B cell (primary cell): Measurements from ENCODE around the gene OSBP2. TPM values are rescaled to one million over a fixed set of nuclear protein-coding genes. Genes with fewer than 3 reads are reported as not detected.

Experiments used
- ATAC-seq: fragments of 200-7000 bp; cut with Tn5 transposase; one replicate; pipeline ENCODE4 v1.10.0; 2021; ENCODE audit warnings: low read depth, mild to moderate bottlenecking, moderate number of reproducible peaks, moderate library complexity
- CTCF ChIA-PET: fragments of 350-600 bp; sonication (Branson Sonifier 250); formaldehyde crosslinking; loops from one replicate; lab custom pipeline; 2021; ENCODE audit warnings: antibody characterized with exemption, inconsistent platforms; lab: Charles Lee
- POLR2A ChIA-PET: fragments of 350-600 bp; sonication (Branson Sonifier 250); formaldehyde crosslinking; loops from one replicate; lab custom pipeline; 2021; ENCODE audit warnings: antibody characterized with exemption; lab: Charles Lee
- DNase-seq: peaks from one replicate; pipeline ENCODE4 v3.0.0; 2013
- H2AFZ ChIP-seq: 2 replicates; pipeline ENCODE4 v1.6.1; 2012; ENCODE audit warnings: mild to moderate bottlenecking, low read depth, low read length; ENCODE audit not compliant: insufficient read depth, poor library complexity, severe bottlenecking
- H3K27ac ChIP-seq, 2 donors: 1 replicate in 1 of 2; 2 replicates in 1 of 2; pipeline ENCODE4 v1.5.1; 2012 to 2013; ENCODE audit warnings: low read length in 2 of 2, mild to moderate bottlenecking in 2 of 2, moderate library complexity in 1 of 2
- H3K27me3 ChIP-seq, 4 experiments: fragments of 200-600 bp in 1 of 4; sonication (generic) in 1 of 4; replicated peaks in 1 of 4; 1 replicate in 2 of 4; 2 replicates in 2 of 4; pipeline versions ENCODE4 v1.6.1 to v1.7.0; 2013 to 2016; ENCODE audit warnings: low read length in 3 of 4, mild to moderate bottlenecking in 2 of 4, mixed read lengths in 1 of 4, moderate library complexity in 1 of 4; ENCODE audit not compliant: insufficient read depth in 4 of 4, control insufficient read depth in 3 of 4; ENCODE audit errors: control extremely low read depth in 1 of 4
- H3K36me3 ChIP-seq, 2 experiments: replicated peaks in 1 of 2; 1 replicate in 1 of 2; 2 replicates in 1 of 2; pipeline versions ENCODE4 v1.6.1 to v1.7.1; 2013; ENCODE audit warnings: low read length in 1 of 2; ENCODE audit not compliant: insufficient read depth in 2 of 2, control insufficient read depth in 1 of 2; ENCODE audit errors: control extremely low read depth in 1 of 2, extremely low read depth in 1 of 2
- H3K4me1 ChIP-seq, 2 donors: fragments of 200-600 bp in 1 of 2; sonication (generic) in 1 of 2; 1 replicate in 1 of 2; 2 replicates in 1 of 2; pipeline versions ENCODE4 v1.5.1 to v1.6.1; 2013 to 2017; ENCODE audit warnings: low read length in 2 of 2; ENCODE audit not compliant: control insufficient read depth in 2 of 2, insufficient read depth in 2 of 2
- H3K4me2 ChIP-seq: replicated peaks from 2 replicates; pipeline ENCODE3; 2012; ENCODE audit warnings: mild to moderate bottlenecking, low read depth, low read length; ENCODE audit not compliant: poor library complexity, severe bottlenecking
- H3K4me3 ChIP-seq, 5 experiments: fragments of 200-600 bp in 1 of 5; sonication (generic) in 1 of 5; 1 replicate in 3 of 5; 2 replicates in 2 of 5; pipeline versions ENCODE4 v1.5.1 to v1.7.0; 2011 to 2016; ENCODE audit warnings: low read length in 4 of 5, mild to moderate bottlenecking in 4 of 5, low read depth in 2 of 5, control low read depth in 1 of 5, moderate library complexity in 1 of 5; ENCODE audit not compliant: insufficient read depth in 1 of 5; ENCODE audit errors: control extremely low read depth in 1 of 5, extremely low read depth in 1 of 5
- H3K79me2 ChIP-seq: fragments of 200-600 bp; sonication (generic); one replicate; pipeline ENCODE4 v1.6.0; 2016; ENCODE audit warnings: low read length; ENCODE audit not compliant: control insufficient read depth, insufficient read depth
- H3K9ac ChIP-seq: fragments of 200-600 bp; sonication (generic); 2 replicates; pipeline ENCODE4 v1.6.1; 2017; ENCODE audit warnings: mild to moderate bottlenecking, low read length, moderate library complexity
- H3K9me3 ChIP-seq, 3 donors: one replicate each; pipeline versions ENCODE4 v1.6.1 to v1.7.1; 2013; ENCODE audit warnings: low read length in 2 of 3; ENCODE audit not compliant: control insufficient read depth in 2 of 3, insufficient read depth in 1 of 3; ENCODE audit errors: control extremely low read depth in 1 of 3
- H4K20me1 ChIP-seq: 2 replicates; pipeline ENCODE4 v1.6.0; 2012; ENCODE audit warnings: mild to moderate bottlenecking, low read length; ENCODE audit not compliant: insufficient read depth, control insufficient read depth, poor library complexity, severe bottlenecking
- H3K27ac Mint-ChIP-seq: one replicate; pipeline ENCODE4 v1.8.0; 2021; ENCODE audit warnings: mixed read lengths
- H3K27me3 Mint-ChIP-seq: one replicate; pipeline ENCODE4 v1.8.0; 2021; ENCODE audit warnings: mixed read lengths
- H3K4me1 Mint-ChIP-seq: one replicate; pipeline ENCODE4 v1.8.0; 2021; ENCODE audit warnings: mixed read lengths
- H3K4me3 Mint-ChIP-seq: one replicate; pipeline ENCODE4 v1.8.0; 2021; ENCODE audit warnings: mixed read lengths
- H3K9me3 Mint-ChIP-seq: one replicate; pipeline ENCODE4 v1.8.0; 2022; ENCODE audit warnings: mixed read lengths; ENCODE audit not compliant: insufficient read depth
- EZH2 ChIP-seq: IDR thresholded peaks from 2 replicates; pipeline ENCODE4 v1.6.1; 2012; ENCODE audit warnings: borderline replicate concordance, low read depth, mild to moderate bottlenecking, moderate library complexity, low read length; ENCODE audit not compliant: insufficient read depth, poor library complexity, severe bottlenecking
- WGBS: methylation state at CpG from one replicate; pipeline ENCODE4 v1.1.5; 2013; ENCODE audit warnings: missing lambda C conversion rate; ENCODE audit not compliant: insufficient coverage; 5-methylcytosine and 5-hydroxymethylcytosine counted together
- intact Hi-C: fragments of 100-400 bp; cut with micrococcal nuclease; formaldehyde crosslinking; loops from one replicate; pipeline ENCODE4 v1.10.0; 2022
- polyA plus RNA-seq: library from polyadenylated mRNA; depleted of rRNA; stranded (reverse); fragments of >200 nt; gene quantifications from 2 replicates; pipeline ENCODE4 v1.2.3, GENCODE V29; 2012
- total RNA-seq, 2 donors: library from RNA; stranded (reverse); fragments of 120-200 nt in 1 of 2; gene quantifications; 1 replicate in 1 of 2; 2 replicates in 1 of 2; pipeline versions ENCODE4 v1.2.3 to v1.2.4, GENCODE V29; 2013 to 2022
- TF ChIP-seq, protein P1 (sequence below): fragments of 200-600 bp; IDR thresholded peaks from one replicate; pipeline ENCODE4 v1.8.0; 2022; ENCODE audit warnings: antibody characterized with exemption, mild to moderate bottlenecking

The OSBP2 gene
- total and polyA plus RNA-seq, 2 donors (not counting 1 experiment from before 2014, with no cell fraction given): 0.10 to 1.0 TPM

- H4K20me1 ChIP-seq: no peaks in the 10 kb centered on the region
- DNase-seq (no peak), ATAC-seq (no peak)
- no peaks in the 10 kb centered on the region for H3K9me3 ChIP-seq
- no CpG with 5 or more reads among the region's 1 CpG for WGBS
- no peak overlapping the region for H3K4me2 ChIP-seq
- no peak overlapping the region for H3K9ac ChIP-seq
- H3K27ac Mint-ChIP-seq: no peak overlapping the region
- H3K27me3 Mint-ChIP-seq: peaks cover 39% of the 10 kb centered on the region
- H3K4me3 Mint-ChIP-seq: no peak overlapping the region
- H3K4me3 ChIP-seq: no peak overlapping the region
- H3K4me1 ChIP-seq: no peaks in the 10 kb centered on the region
- TF ChIP-seq, protein P1, sequence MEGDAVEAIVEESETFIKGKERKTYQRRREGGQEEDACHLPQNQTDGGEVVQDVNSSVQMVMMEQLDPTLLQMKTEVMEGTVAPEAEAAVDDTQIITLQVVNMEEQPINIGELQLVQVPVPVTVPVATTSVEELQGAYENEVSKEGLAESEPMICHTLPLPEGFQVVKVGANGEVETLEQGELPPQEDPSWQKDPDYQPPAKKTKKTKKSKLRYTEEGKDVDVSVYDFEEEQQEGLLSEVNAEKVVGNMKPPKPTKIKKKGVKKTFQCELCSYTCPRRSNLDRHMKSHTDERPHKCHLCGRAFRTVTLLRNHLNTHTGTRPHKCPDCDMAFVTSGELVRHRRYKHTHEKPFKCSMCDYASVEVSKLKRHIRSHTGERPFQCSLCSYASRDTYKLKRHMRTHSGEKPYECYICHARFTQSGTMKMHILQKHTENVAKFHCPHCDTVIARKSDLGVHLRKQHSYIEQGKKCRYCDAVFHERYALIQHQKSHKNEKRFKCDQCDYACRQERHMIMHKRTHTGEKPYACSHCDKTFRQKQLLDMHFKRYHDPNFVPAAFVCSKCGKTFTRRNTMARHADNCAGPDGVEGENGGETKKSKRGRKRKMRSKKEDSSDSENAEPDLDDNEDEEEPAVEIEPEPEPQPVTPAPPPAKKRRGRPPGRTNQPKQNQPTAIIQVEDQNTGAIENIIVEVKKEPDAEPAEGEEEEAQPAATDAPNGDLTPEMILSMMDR: no peak
- TF ChIP-seq EZH2: no peak
- no peaks in the 10 kb centered on the region for H3K9me3 Mint-ChIP-seq
- no peak overlapping the region for H2AFZ ChIP-seq
- intact Hi-C loops: no loop called here
- no peaks in the 10 kb centered on the region for H3K4me1 Mint-ChIP-seq
- peaks cover 0 to 3% (median 0%) of the 10 kb centered on the region in 4 experiments for H3K27me3 ChIP-seq
- no peaks in the 10 kb centered on the region for H3K79me2 ChIP-seq
- H3K27ac ChIP-seq: no peak overlapping the region
- POLR2A ChIA-PET: no interaction called here
- H3K36me3 ChIP-seq: no peaks in the 10 kb centered on the region
- CTCF ChIA-PET: interaction anchor here (0.5 kb wide), 1 partner anchor 212 kb away, joined by 3 read pairs; no protein-coding TSS in a partner anchor
These were observed 13.5 kb upstream of the OSBP2 start for GRCh38 chr22:30680991-30681770.

- Histone ChIP-seq H2AFZ (no peak overlapping the region), H3K4me3 (no peak overlapping the region), H3K36me3 (no peaks in the 10 kb centered on the region), H3K27ac (no peak overlapping the region), H3K4me2 (no peak overlapping the region), H3K9ac (no peak overlapping the region), H3K27me3 (peaks cover 0 to 3% (median 0%) of the 10 kb centered on the region in 4 experiments), H3K4me1 (no peaks in the 10 kb centered on the region), H4K20me1 (no peaks in the 10 kb centered on the region), H3K9me3 (no peaks in the 10 kb centered on the region), H3K79me2 (no peaks in the 10 kb centered on the region)
- TF ChIP-seq, protein P1: no peak
- TF ChIP-seq EZH2: no peak
- ChIA-PET CTCF (no interaction called here), POLR2A (no interaction called here)
- DNase-seq (no peak), ATAC-seq (no peak)
- intact Hi-C loops: no loop called here
- 94% methylated on average over 2 of the region's 2 CpGs for WGBS
- Mint-ChIP-seq H3K4me1 (no peaks in the 10 kb centered on the region), H3K4me3 (no peak overlapping the region), H3K27ac (no peak overlapping the region), H3K9me3 (no peaks in the 10 kb centered on the region), H3K27me3 (peaks cover 32% of the 10 kb centered on the region)
These were observed 12.8 kb upstream of the OSBP2 start for GRCh38 chr22:30681831-30682230.
